Smooth muscle cell (in vitro differentiated cells): ENCODE results near the gene DHTKD1. TPM values are rescaled to one million over a fixed set of nuclear protein-coding genes. Genes with fewer than 3 reads are reported as not detected.

ENCODE experiments used
- DNase-seq: peaks from one replicate; lab custom pipeline; 2025; ENCODE audit not compliant: unreplicated experiment; lab: John Stamatoyannopoulos, UW
- H2AFZ ChIP-seq: fragments of 200-600 bp; sonication (generic); 2 replicates; pipeline ENCODE4 v1.6.0; 2016; ENCODE audit warnings: antibody characterized with exemption, low read depth, mild to moderate bottlenecking
- H3F3A ChIP-seq: fragments of 200-600 bp; sonication (generic); 2 replicates; pipeline ENCODE4 v1.6.0; 2017; ENCODE audit warnings: antibody characterized with exemption, low read depth
- H3K27ac ChIP-seq: fragments of 200-600 bp; sonication (generic); 2 replicates; pipeline ENCODE4 v1.5.1; 2016; ENCODE audit warnings: low read depth, mild to moderate bottlenecking
- H3K27me3 ChIP-seq: fragments of 200-600 bp; sonication (generic); 2 replicates; pipeline ENCODE4 v1.6.1; 2016; ENCODE audit warnings: low read depth, mild to moderate bottlenecking
- H3K36me3 ChIP-seq: fragments of 200-600 bp; sonication (generic); 2 replicates; pipeline ENCODE4 v1.5.1; 2016; ENCODE audit warnings: low read depth
- H3K4me1 ChIP-seq: fragments of 200-600 bp; sonication (generic); 2 replicates; pipeline ENCODE4 v1.5.1; 2016; ENCODE audit warnings: low read depth
- H3K4me2 ChIP-seq: fragments of 200-600 bp; sonication (generic); 2 replicates; pipeline ENCODE4 v1.6.0; 2016; ENCODE audit warnings: mild to moderate bottlenecking
- H3K4me3 ChIP-seq: fragments of 200-600 bp; sonication (generic); 2 replicates; pipeline ENCODE4 v1.5.1; 2016; ENCODE audit warnings: mild to moderate bottlenecking
- H3K79me2 ChIP-seq: fragments of 200-600 bp; sonication (generic); 2 replicates; pipeline ENCODE4 v1.6.0; 2016; ENCODE audit warnings: low read depth, mild to moderate bottlenecking
- H3K9ac ChIP-seq: fragments of 200-600 bp; sonication (generic); 2 replicates; pipeline ENCODE4 v1.6.0; 2016; ENCODE audit warnings: low read depth
- H3K9me3 ChIP-seq: fragments of 200-600 bp; sonication (generic); replicated peaks from 2 replicates; pipeline ENCODE4 v1.5.1; 2016; ENCODE audit warnings: low read depth
- H4K20me1 ChIP-seq: fragments of 200-600 bp; sonication (generic); 2 replicates; pipeline ENCODE4 v1.6.0; 2016; ENCODE audit warnings: low read depth
- WGBS: methylation state at CpG from one replicate; pipeline ENCODE4 v1.1.7; 2016; ENCODE audit warnings: low lambda C conversion rate; 5-methylcytosine and 5-hydroxymethylcytosine counted together
- polyA plus RNA-seq: library from polyadenylated mRNA; unstranded; fragments of >200 nt; fragmentation: Nextera tagmentation; extraction: Ambion mirVana; gene quantifications from 2 replicates; pipeline ENCODE4 v1.2.1, GENCODE V29; 2016
- total RNA-seq: library from RNA; depleted of rRNA; stranded (reverse); fragments of >200 nt; gene quantifications from 2 replicates; pipeline ENCODE4 v1.2.3, GENCODE V29; 2014
- TF ChIP-seq, protein P1 (sequence below): fragments of 200-600 bp; sonication (generic); IDR thresholded peaks from 2 replicates; pipeline ENCODE4 v1.5.1; 2017; ENCODE audit warnings: borderline replicate concordance, mild to moderate bottlenecking, antibody characterized with exemption; ENCODE audit not compliant: insufficient read depth, poor library complexity, severe bottlenecking

DHTKD1 gene
- total and polyA plus RNA-seq, 2 experiments from 2014 or later = 9.4 to 16.9 TPM

DNA sequence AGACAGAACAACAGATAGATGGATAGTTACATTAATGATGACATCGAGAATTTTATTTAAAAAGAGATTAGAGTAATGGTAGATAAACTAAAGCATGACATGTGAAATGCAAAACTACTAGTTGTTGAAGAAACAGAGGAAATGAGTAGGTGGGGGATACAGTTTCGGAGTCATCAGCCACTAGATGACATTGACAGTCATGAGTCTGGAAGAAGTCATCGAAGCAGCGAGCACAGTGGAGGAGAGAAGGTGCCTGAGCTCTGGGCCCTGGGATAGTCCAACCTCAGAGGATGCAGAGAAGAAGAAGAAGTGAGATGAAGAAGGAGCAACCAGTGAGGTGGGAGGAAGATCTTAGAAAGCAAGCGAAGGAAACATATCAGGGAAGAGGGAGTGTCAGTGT lies 40.5 kb downstream of the DHTKD1 start:
- H3K4me2 ChIP-seq = no peak overlapping the region
- H3K9me3 ChIP-seq = no peaks in the 10 kb centered on the region
- 98% methylated on average over 5 of the region's 5 CpGs for WGBS
- no peak overlapping the region for H3K4me3 ChIP-seq
- no peak overlapping the region for H3K9ac ChIP-seq
- no peaks in the 10 kb centered on the region for H3K79me2 ChIP-seq
- no peak overlapping the region for H3K27ac ChIP-seq
- H2AFZ ChIP-seq = no peak overlapping the region
- H3K4me1 ChIP-seq = no peaks in the 10 kb centered on the region
- no peak for DNase-seq
- H3F3A ChIP-seq = no peaks in the 10 kb centered on the region
- TF ChIP-seq, protein P1, sequence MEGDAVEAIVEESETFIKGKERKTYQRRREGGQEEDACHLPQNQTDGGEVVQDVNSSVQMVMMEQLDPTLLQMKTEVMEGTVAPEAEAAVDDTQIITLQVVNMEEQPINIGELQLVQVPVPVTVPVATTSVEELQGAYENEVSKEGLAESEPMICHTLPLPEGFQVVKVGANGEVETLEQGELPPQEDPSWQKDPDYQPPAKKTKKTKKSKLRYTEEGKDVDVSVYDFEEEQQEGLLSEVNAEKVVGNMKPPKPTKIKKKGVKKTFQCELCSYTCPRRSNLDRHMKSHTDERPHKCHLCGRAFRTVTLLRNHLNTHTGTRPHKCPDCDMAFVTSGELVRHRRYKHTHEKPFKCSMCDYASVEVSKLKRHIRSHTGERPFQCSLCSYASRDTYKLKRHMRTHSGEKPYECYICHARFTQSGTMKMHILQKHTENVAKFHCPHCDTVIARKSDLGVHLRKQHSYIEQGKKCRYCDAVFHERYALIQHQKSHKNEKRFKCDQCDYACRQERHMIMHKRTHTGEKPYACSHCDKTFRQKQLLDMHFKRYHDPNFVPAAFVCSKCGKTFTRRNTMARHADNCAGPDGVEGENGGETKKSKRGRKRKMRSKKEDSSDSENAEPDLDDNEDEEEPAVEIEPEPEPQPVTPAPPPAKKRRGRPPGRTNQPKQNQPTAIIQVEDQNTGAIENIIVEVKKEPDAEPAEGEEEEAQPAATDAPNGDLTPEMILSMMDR = no peak
- H4K20me1 ChIP-seq = no peaks in the 10 kb centered on the region
- no peaks in the 10 kb centered on the region for H3K27me3 ChIP-seq
- H3K36me3 ChIP-seq = no peaks in the 10 kb centered on the region

DNA sequence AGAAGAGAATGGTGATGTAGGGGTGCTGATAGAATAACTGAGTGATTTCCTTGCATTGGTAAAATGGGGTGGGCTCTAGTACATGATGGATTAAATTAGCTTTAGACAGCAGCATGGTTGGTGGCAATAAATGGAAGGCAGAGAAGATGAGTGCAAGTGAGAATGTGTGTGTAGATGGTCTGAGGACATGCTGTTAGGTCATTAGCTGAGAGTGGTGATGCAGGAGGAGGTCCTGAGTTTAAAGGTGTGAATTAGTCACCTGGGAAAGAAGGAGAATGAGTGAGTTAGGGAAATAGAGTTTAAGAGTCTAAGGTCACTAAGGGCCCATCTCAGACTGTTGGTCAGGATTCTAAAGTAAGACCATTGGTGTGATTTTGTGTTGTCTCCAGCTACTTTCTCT lies 42.8 kb downstream of the DHTKD1 start:
- Histone ChIP-seq H3K36me3 (no peaks in the 10 kb centered on the region), H3F3A (no peaks in the 10 kb centered on the region), H3K4me3 (no peak overlapping the region), H3K4me1 (no peaks in the 10 kb centered on the region), H3K79me2 (no peaks in the 10 kb centered on the region), H2AFZ (no peak overlapping the region), H3K4me2 (no peak overlapping the region), H3K9ac (no peak overlapping the region), H3K9me3 (no peaks in the 10 kb centered on the region), H4K20me1 (no peaks in the 10 kb centered on the region), H3K27me3 (no peaks in the 10 kb centered on the region), H3K27ac (no peak overlapping the region)
- no peak for DNase-seq
- TF ChIP-seq, protein P1 = no peak

DNA sequence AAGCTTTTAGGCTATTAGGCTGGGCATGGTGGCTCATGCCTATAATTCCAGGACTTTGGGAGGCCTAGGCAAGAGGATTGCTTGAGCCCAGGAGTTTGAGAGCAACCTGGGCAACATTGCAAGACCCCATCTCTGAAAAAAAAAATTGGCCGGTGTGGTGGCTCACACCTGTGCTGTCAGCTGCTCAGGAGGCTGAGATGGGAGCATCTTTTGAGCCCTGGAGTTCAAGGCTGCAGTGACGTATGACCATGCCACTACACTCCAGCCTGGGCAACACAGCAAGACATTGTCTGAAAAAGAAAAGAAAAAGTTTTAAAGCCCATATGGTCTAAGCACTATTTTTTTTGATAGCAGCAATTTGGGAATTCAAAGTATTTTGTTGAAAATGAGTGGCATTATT lies 44.9 kb downstream of the DHTKD1 start:
- H3K27me3 ChIP-seq = no peaks in the 10 kb centered on the region
- H3K9me3 ChIP-seq = no peaks in the 10 kb centered on the region

DNA sequence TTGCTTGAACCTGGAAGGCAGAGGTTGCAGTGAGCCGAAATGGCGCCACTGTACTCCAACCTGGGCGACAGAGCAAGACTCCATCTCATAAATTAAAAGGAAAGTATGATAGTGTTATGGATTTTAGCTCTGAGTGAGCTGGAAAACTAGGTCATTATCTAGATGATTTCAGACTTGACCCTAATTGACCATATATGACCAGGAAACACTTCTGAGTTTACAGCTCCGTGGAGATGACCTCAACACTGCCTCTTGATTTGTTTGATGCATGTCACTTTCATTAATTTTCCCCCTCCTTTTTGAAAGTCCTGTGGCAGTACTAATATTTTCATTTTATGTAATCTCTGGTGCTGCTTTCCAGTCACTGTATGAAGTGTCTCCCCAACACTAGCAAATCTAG lies 52.9 kb downstream of the DHTKD1 start:
- H3K4me3 ChIP-seq = no peak overlapping the region
- no peaks in the 10 kb centered on the region for H3K27me3 ChIP-seq
- no peak for DNase-seq
- TF ChIP-seq, protein P1 = no peak
- no peaks in the 10 kb centered on the region for H4K20me1 ChIP-seq
- H3K79me2 ChIP-seq = no peaks in the 10 kb centered on the region
- H3K9ac ChIP-seq = no peak overlapping the region
- H3K36me3 ChIP-seq = peaks cover 3% of the 10 kb centered on the region
- no peaks in the 10 kb centered on the region for H3K9me3 ChIP-seq
- WGBS = 98% methylated on average over 4 of the region's 4 CpGs
- H3K4me1 ChIP-seq = no peaks in the 10 kb centered on the region
- H2AFZ ChIP-seq = no peak overlapping the region
- no peaks in the 10 kb centered on the region for H3F3A ChIP-seq
- no peak overlapping the region for H3K4me2 ChIP-seq
- no peak overlapping the region for H3K27ac ChIP-seq

More for the DNA sequence above, 44.9 kb downstream of the DHTKD1 start:
- Histone ChIP-seq H3K27ac (no peak overlapping the region), H3F3A (no peaks in the 10 kb centered on the region), H3K79me2 (no peaks in the 10 kb centered on the region), H3K36me3 (peaks cover under 1% of the 10 kb centered on the region), H3K9ac (no peak overlapping the region), H4K20me1 (no peaks in the 10 kb centered on the region), H3K4me1 (no peaks in the 10 kb centered on the region), H2AFZ (no peak overlapping the region), H3K4me3 (no peak overlapping the region), H3K4me2 (no peak overlapping the region)
- TF ChIP-seq, protein P1 = no peak
- WGBS = 98% methylated on average over 2 of the region's 2 CpGs
- DNase-seq = no peak
